ENCODE data around the gene ROR2. TPM values are rescaled to one million over a fixed set of nuclear protein-coding genes. Genes with fewer than 3 reads are reported as not detected.

The ROR2 gene
- total RNA-seq, 1 experiment from 2014 or later = not detected

GRCh38 chr9:91764661-91765060 is 185.4 kb downstream of the ROR2 start:
- H3F3A ChIP-seq (ENCODE audit: low read length, unreplicated experiment) = no peaks in the 10 kb centered on the region
- H3K9me3 ChIP-seq (ENCODE audit: low read length) = no peaks in the 10 kb centered on the region
- H3K9me2 ChIP-seq (replicated peaks; ENCODE audit: low read length) = no peaks in the 10 kb centered on the region
- no peaks in the 10 kb centered on the region for H3K79me2 ChIP-seq (ENCODE audit: low read length)
- DNase-seq = no peak
- H3K36me3 ChIP-seq (ENCODE audit: low read depth, low read length) = no peaks in the 10 kb centered on the region
- H3K27ac ChIP-seq (ENCODE audit: low read length) = no peak overlapping the region
- H3K27me3 ChIP-seq (ENCODE audit: low read length) = peaks cover 46% of the 10 kb centered on the region
- POLR2A ChIA-PET (ENCODE audit: unreplicated experiment) = no interaction called here
- CTCF ChIA-PET = interaction anchor here (0.7 kb wide), 1 partner anchor 105 kb away, joined by 3 read pairs; no protein-coding TSS in a partner anchor
- H3K9ac ChIP-seq (ENCODE audit: low read length) = no peak overlapping the region
- no peak overlapping the region for H3K4me2 ChIP-seq (ENCODE audit: low read length)
- BruUV-seq (replicated peaks) = no TSS peak
- no peak overlapping the region for H3K4me3 ChIP-seq (ENCODE audit: low read length)
- no peak for ATAC-seq
- intact Hi-C loops (cut with micrococcal nuclease) = no loop called here
- TF ChIP-seq EZH2 (IDR thresholded peaks at IDR 0.05; ENCODE audit: low read length, unreplicated experiment) (no peak), CTCF (conservative IDR thresholded peaks at IDR 0.05; ENCODE audit: low read depth, low read length) (no peak), EZH2phosphoT487 (IDR thresholded peaks at IDR 0.05; ENCODE audit: borderline replicate concordance, low read length) (no peak)
- H2AFZ ChIP-seq (ENCODE audit: low read length) = no peak overlapping the region
- H4K20me1 ChIP-seq (ENCODE audit: low read length) = no peaks in the 10 kb centered on the region
- no peaks in the 10 kb centered on the region for H3K4me1 ChIP-seq (ENCODE audit: insufficient read depth, low read length)

DNA sequence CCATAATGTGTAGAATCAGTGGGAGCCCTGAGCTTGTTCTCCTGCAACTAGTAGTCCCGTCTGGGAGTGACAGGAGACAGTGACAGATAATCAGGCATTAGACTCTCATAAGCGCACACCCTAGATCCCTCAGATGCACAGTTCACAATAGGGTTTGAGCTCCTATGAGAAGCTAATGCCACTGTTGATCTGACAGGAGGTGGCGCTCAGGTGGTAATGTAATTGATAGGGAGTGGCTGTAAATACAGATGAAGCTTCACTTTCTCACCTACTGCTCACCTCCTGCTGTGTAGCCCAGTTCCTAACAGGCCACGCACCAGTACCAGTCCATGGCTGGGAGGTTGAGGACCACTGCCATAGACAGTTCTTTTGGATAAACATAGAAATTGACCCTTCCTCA is 188.7 kb downstream of the ROR2 start:
- DNase-seq (no peak), ATAC-seq (no peak)
- Histone ChIP-seq H3K4me1 (ENCODE audit: insufficient read depth, low read length) (no peaks in the 10 kb centered on the region), H3K9me2 (replicated peaks; ENCODE audit: low read length) (no peaks in the 10 kb centered on the region), H3K9me3 (ENCODE audit: low read length) (no peaks in the 10 kb centered on the region), H3K79me2 (ENCODE audit: low read length) (no peaks in the 10 kb centered on the region), H4K20me1 (ENCODE audit: low read length) (no peaks in the 10 kb centered on the region), H3K9ac (ENCODE audit: low read length) (no peak overlapping the region), H3K27ac (ENCODE audit: low read length) (no peak overlapping the region), H3K4me3 (ENCODE audit: low read length) (no peak overlapping the region), H3K27me3 (ENCODE audit: low read length) (peaks cover 13% of the 10 kb centered on the region), H3K36me3 (ENCODE audit: low read depth, low read length) (no peaks in the 10 kb centered on the region), H3K4me2 (ENCODE audit: low read length) (no peak overlapping the region), H3F3A (ENCODE audit: low read length, unreplicated experiment) (no peaks in the 10 kb centered on the region), H2AFZ (ENCODE audit: low read length) (no peak overlapping the region)
- no TSS peak for BruUV-seq (replicated peaks)
- ChIA-PET CTCF (no interaction called here), POLR2A (ENCODE audit: unreplicated experiment) (no interaction called here)
- TF ChIP-seq CTCF (conservative IDR thresholded peaks at IDR 0.05; ENCODE audit: low read depth, low read length) = no peak
- TF ChIP-seq EZH2phosphoT487 (IDR thresholded peaks at IDR 0.05; ENCODE audit: borderline replicate concordance, low read length) = no peak
- TF ChIP-seq EZH2 (IDR thresholded peaks at IDR 0.05; ENCODE audit: low read length, unreplicated experiment) = no peak
- intact Hi-C loops (cut with micrococcal nuclease) = no loop called here

- no peak for ATAC-seq
Measured at GRCh38 chr9:91760906-91761305, 189.1 kb downstream of the ROR2 start.

More at GRCh38 chr9:91760906-91761305, 189.1 kb downstream of the ROR2 start:
- Histone ChIP-seq H3K36me3 (ENCODE audit: low read depth, low read length) (no peaks in the 10 kb centered on the region), H3K4me1 (ENCODE audit: insufficient read depth, low read length) (no peaks in the 10 kb centered on the region), H3K9me2 (replicated peaks; ENCODE audit: low read length) (no peaks in the 10 kb centered on the region), H3K27me3 (ENCODE audit: low read length) (peaks cover 8% of the 10 kb centered on the region), H2AFZ (ENCODE audit: low read length) (no peak overlapping the region), H3K9ac (ENCODE audit: low read length) (no peak overlapping the region), H3K4me2 (ENCODE audit: low read length) (no peak overlapping the region), H3K4me3 (ENCODE audit: low read length) (no peak overlapping the region), H3K9me3 (ENCODE audit: low read length) (no peaks in the 10 kb centered on the region), H3K79me2 (ENCODE audit: low read length) (no peaks in the 10 kb centered on the region), H3K27ac (ENCODE audit: low read length) (no peak overlapping the region), H3F3A (ENCODE audit: low read length, unreplicated experiment) (no peaks in the 10 kb centered on the region), H4K20me1 (ENCODE audit: low read length) (no peaks in the 10 kb centered on the region)
- DNase-seq = no peak
- ChIA-PET POLR2A (ENCODE audit: unreplicated experiment) (no interaction called here), CTCF (no interaction called here)
- no peak for TF ChIP-seq CTCF (conservative IDR thresholded peaks at IDR 0.05; ENCODE audit: low read depth, low read length)
- TF ChIP-seq EZH2phosphoT487 (IDR thresholded peaks at IDR 0.05; ENCODE audit: borderline replicate concordance, low read length) = no peak
- TF ChIP-seq EZH2 (IDR thresholded peaks at IDR 0.05; ENCODE audit: low read length, unreplicated experiment) = no peak
- no TSS peak for BruUV-seq (replicated peaks)
- intact Hi-C loops (cut with micrococcal nuclease) = no loop called here

Measured in PC-3 (cell line).